Loucy (cell line): ENCODE measurements around the gene PIN1.

ENCODE experiments used
- H2AFZ ChIP-seq: fragments of 200-600 bp; sonication (generic); 2 replicates; pipeline ENCODE4 v1.6.0; 2016; ENCODE audit warnings: antibody characterized with exemption, mild to moderate bottlenecking, low read length, moderate library complexity
- H3F3A ChIP-seq: fragments of 200-600 bp; 2 replicates; pipeline ENCODE4 v1.6.0; 2016; ENCODE audit warnings: antibody characterized with exemption, low read depth, mild to moderate bottlenecking
- H3K27me3 ChIP-seq: fragments of 200-600 bp; sonication (generic); 2 replicates; pipeline ENCODE4 v1.6.1; 2014; ENCODE audit warnings: low read length, mild to moderate bottlenecking; ENCODE audit not compliant: insufficient read depth, poor library complexity, severe bottlenecking
- H3K36me3 ChIP-seq: fragments of 200-600 bp; sonication (generic); 2 replicates; pipeline ENCODE4 v1.6.1; 2016; ENCODE audit warnings: low read length; ENCODE audit not compliant: insufficient read depth
- H3K4me1 ChIP-seq: fragments of 200-600 bp; sonication (generic); 2 replicates; pipeline ENCODE4 v1.5.1; 2014; ENCODE audit warnings: low read length, mild to moderate bottlenecking; ENCODE audit not compliant: insufficient read depth, poor library complexity, severe bottlenecking
- H3K4me2 ChIP-seq: fragments of 200-600 bp; sonication (generic); 2 replicates; pipeline ENCODE4 v1.6.0; 2014; ENCODE audit warnings: antibody characterized with exemption, low read length, low read depth, mild to moderate bottlenecking; ENCODE audit not compliant: poor library complexity, severe bottlenecking
- H3K4me3 ChIP-seq: fragments of 200-600 bp; sonication (generic); 2 replicates; pipeline ENCODE4 v1.5.1; 2014; ENCODE audit warnings: low read length, mild to moderate bottlenecking, mixed read lengths; ENCODE audit not compliant: poor library complexity, severe bottlenecking
- H3K79me2 ChIP-seq: fragments of 200-600 bp; sonication (generic); 2 replicates; pipeline ENCODE4 v1.6.1; 2014; ENCODE audit warnings: low read length; ENCODE audit not compliant: insufficient read depth
- H3K9ac ChIP-seq: fragments of 200-600 bp; sonication (generic); 2 replicates; pipeline ENCODE4 v1.6.0; 2014; ENCODE audit warnings: mild to moderate bottlenecking, low read depth, low read length, moderate library complexity; ENCODE audit not compliant: poor library complexity, severe bottlenecking
- H3K9me2 ChIP-seq: fragments of 200-600 bp; sonication (generic); replicated peaks from 2 replicates; pipeline ENCODE4 v1.6.1; 2016; ENCODE audit warnings: low read depth, low read length, mixed read lengths
- H3K9me3 ChIP-seq: fragments of 200-600 bp; sonication (generic); 2 replicates; pipeline ENCODE4 v1.6.1; 2014; ENCODE audit warnings: mild to moderate bottlenecking, antibody characterized with exemption, low read length, low read depth; ENCODE audit not compliant: insufficient read depth
- H4K20me1 ChIP-seq: fragments of 200-600 bp; sonication (generic); 2 replicates; pipeline ENCODE4 v1.6.0; 2014; ENCODE audit warnings: antibody characterized with exemption, low read length, mild to moderate bottlenecking; ENCODE audit not compliant: insufficient read depth, poor library complexity, severe bottlenecking
- CTCF ChIP-seq: fragments of 200-600 bp; sonication (generic); conservative IDR thresholded peaks from 2 replicates; pipeline ENCODE4 v1.5.1; 2014; ENCODE audit warnings: mild to moderate bottlenecking, antibody characterized with exemption, low read length
- EZH2phosphoT487 ChIP-seq: fragments of 200-600 bp; IDR thresholded peaks from 2 replicates; pipeline ENCODE4 v1.6.1; 2018; ENCODE audit warnings: antibody characterized with exemption, mild to moderate bottlenecking, moderate library complexity, borderline replicate concordance

The PIN1 gene

GRCh38 chr19:9791552-9792205 is 43.4 kb upstream of the PIN1 start:
- peak overlapping the region; percentile 84 for H3K4me3 ChIP-seq
- no peaks in the 10 kb centered on the region for H3K79me2 ChIP-seq
- no peak for TF ChIP-seq CTCF
- no peak for TF ChIP-seq EZH2phosphoT487
- no peaks in the 10 kb centered on the region for H3K9me2 ChIP-seq
- H3F3A ChIP-seq: 0 out of 2 replicates have a peak, but pooled peaks cover 3% of the 10 kb centered on the region
- no peaks in the 10 kb centered on the region for H4K20me1 ChIP-seq
- peak overlapping the region; percentile 76 for H3K9ac ChIP-seq
- H2AFZ ChIP-seq: peak overlapping the region; percentile 97
- peaks cover 24% of the 10 kb centered on the region for H3K4me1 ChIP-seq
- H3K27me3 ChIP-seq: no peaks in the 10 kb centered on the region
- no peaks in the 10 kb centered on the region for H3K9me3 ChIP-seq
- no peaks in the 10 kb centered on the region for H3K36me3 ChIP-seq
- H3K4me2 ChIP-seq: peak overlapping the region; percentile 80

- Histone ChIP-seq H3K36me3 (no peaks in the 10 kb centered on the region), H3K9me2 (no peaks in the 10 kb centered on the region), H2AFZ (peak overlapping the region; percentile 97), H3K4me2 (peak overlapping the region; percentile 86), H3K4me1 (peaks cover 24% of the 10 kb centered on the region), H3K9me3 (no peaks in the 10 kb centered on the region), H3K9ac (peak overlapping the region; percentile 76), H3K79me2 (no peaks in the 10 kb centered on the region), H3K27me3 (no peaks in the 10 kb centered on the region), H3F3A (0 out of 2 replicates have a peak, but pooled peaks cover 3% of the 10 kb centered on the region), H3K4me3 (peak overlapping the region; percentile 84), H4K20me1 (no peaks in the 10 kb centered on the region)
- TF ChIP-seq EZH2phosphoT487 (no peak), CTCF (no peak)
Observed at GRCh38 chr19:9792206-9793070, 42.7 kb upstream of the PIN1 start.

- Histone ChIP-seq H3K4me2 (peak overlapping the region; percentile 86), H2AFZ (peak overlapping the region; percentile 96), H3K79me2 (no peaks in the 10 kb centered on the region), H3K9me2 (no peaks in the 10 kb centered on the region), H3K27me3 (no peaks in the 10 kb centered on the region), H3K4me1 (peaks cover 24% of the 10 kb centered on the region), H3K36me3 (no peaks in the 10 kb centered on the region), H3K9ac (peak overlapping the region; percentile 76), H3K9me3 (no peaks in the 10 kb centered on the region), H4K20me1 (no peaks in the 10 kb centered on the region), H3F3A (0 out of 2 replicates have a peak, but pooled peaks cover 3% of the 10 kb centered on the region), H3K4me3 (peak overlapping the region; percentile 84)
- TF ChIP-seq CTCF (no peak), EZH2phosphoT487 (no peak)
Observed at GRCh38 chr19:9793071-9793591, 42.0 kb upstream of the PIN1 start.
